Endothelial cell of umbilical vein (primary cell): ENCODE measurements around the gene CELA2B.

Experiments used
- EZH2 ChIP-seq: IDR thresholded peaks from 2 replicates; pipeline ENCODE4 v1.6.1; 2012; ENCODE audit warnings: borderline replicate concordance, low read depth, mild to moderate bottlenecking, moderate library complexity, low read length, inconsistent platforms; ENCODE audit not compliant: severe bottlenecking
- FOS ChIP-seq: IDR thresholded peaks from 2 replicates; pipeline ENCODE4 v1.6.1; 2011; ENCODE audit warnings: mild to moderate bottlenecking, low read length, moderate library complexity, borderline replicate concordance; ENCODE audit not compliant: insufficient read depth
- GATA2 ChIP-seq: IDR thresholded peaks from 2 replicates; pipeline ENCODE4 v1.7.0; 2011; ENCODE audit warnings: low read depth, mild to moderate bottlenecking, moderate library complexity, mixed read lengths, low read length; ENCODE audit not compliant: insufficient read length, insufficient read depth
- JUN ChIP-seq: IDR thresholded peaks from 2 replicates; pipeline ENCODE4 v1.6.1; 2011; ENCODE audit warnings: borderline replicate concordance, low read depth; ENCODE audit not compliant: insufficient read length, insufficient read depth
- MYC ChIP-seq: IDR thresholded peaks from one replicate; pipeline ENCODE4 v1.6.1; 2011; ENCODE audit warnings: mild to moderate bottlenecking, low read depth, low read length
- POLR2A ChIP-seq: IDR thresholded peaks from 2 replicates; pipeline ENCODE4 v1.6.1; 2012; ENCODE audit warnings: low read depth, mild to moderate bottlenecking, control low read depth, low read length
- POLR2AphosphoS5 ChIP-seq: IDR thresholded peaks from 2 replicates; pipeline ENCODE4 v1.6.1; 2012; ENCODE audit warnings: low read depth, mild to moderate bottlenecking, control low read depth, low read length, moderate library complexity; ENCODE audit not compliant: insufficient read depth
- TF ChIP-seq, protein P1 (sequence below), 2 donors: IDR thresholded peaks; 1 replicate in 1 of 2; 2 replicates in 1 of 2; pipeline ENCODE4 v1.5.1; 2011; ENCODE audit warnings: low read length in 2 of 2, mild to moderate bottlenecking in 2 of 2, moderate library complexity in 2 of 2, control low read depth in 1 of 2, inconsistent platforms in 1 of 2, low read depth in 1 of 2; ENCODE audit not compliant: insufficient read depth in 1 of 2; ENCODE audit errors: extremely low read depth in 1 of 2
- TF ChIP-seq, protein P2 (sequence below): IDR thresholded peaks from 2 replicates; pipeline ENCODE4 v1.6.1; 2011; ENCODE audit not compliant: insufficient read depth, insufficient read length

DNA sequence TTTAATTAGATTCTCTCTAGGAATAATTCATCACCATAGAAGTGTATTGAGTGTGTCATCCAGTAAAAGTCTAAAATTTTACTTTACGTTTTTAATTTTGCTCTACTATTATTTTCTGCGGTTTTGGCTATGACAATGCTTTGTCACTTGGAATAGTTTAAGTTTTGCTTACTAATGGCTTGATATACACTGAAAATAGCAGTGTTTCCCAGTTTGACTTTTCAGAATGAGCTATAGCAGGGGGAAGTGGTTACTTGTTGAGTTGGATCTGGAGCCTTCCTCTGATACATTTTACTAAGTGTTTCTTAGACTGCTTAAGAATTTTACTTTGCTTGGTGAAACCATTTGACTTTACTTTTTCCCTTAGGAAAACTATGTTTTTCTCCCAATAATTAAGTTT, 55.8 kb downstream of the CELA2B start:
- TF ChIP-seq, protein P1, sequence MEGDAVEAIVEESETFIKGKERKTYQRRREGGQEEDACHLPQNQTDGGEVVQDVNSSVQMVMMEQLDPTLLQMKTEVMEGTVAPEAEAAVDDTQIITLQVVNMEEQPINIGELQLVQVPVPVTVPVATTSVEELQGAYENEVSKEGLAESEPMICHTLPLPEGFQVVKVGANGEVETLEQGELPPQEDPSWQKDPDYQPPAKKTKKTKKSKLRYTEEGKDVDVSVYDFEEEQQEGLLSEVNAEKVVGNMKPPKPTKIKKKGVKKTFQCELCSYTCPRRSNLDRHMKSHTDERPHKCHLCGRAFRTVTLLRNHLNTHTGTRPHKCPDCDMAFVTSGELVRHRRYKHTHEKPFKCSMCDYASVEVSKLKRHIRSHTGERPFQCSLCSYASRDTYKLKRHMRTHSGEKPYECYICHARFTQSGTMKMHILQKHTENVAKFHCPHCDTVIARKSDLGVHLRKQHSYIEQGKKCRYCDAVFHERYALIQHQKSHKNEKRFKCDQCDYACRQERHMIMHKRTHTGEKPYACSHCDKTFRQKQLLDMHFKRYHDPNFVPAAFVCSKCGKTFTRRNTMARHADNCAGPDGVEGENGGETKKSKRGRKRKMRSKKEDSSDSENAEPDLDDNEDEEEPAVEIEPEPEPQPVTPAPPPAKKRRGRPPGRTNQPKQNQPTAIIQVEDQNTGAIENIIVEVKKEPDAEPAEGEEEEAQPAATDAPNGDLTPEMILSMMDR (IDR thresholded peaks at IDR 0.05; ENCODE audit: extremely low read depth in 1 of 2, insufficient read depth in 1 of 2, low read depth in 1 of 2, low read length in 2 of 2): no peak
- TF ChIP-seq EZH2 (no peak), FOS (no peak), GATA2 (no peak), POLR2AphosphoS5 (no peak), JUN (no peak), POLR2A (no peak), MYC (no peak)
- TF ChIP-seq, protein P2, sequence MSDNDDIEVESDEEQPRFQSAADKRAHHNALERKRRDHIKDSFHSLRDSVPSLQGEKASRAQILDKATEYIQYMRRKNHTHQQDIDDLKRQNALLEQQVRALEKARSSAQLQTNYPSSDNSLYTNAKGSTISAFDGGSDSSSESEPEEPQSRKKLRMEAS: no peak
